ENCODE results near the gene MAP2K2.

DNA sequence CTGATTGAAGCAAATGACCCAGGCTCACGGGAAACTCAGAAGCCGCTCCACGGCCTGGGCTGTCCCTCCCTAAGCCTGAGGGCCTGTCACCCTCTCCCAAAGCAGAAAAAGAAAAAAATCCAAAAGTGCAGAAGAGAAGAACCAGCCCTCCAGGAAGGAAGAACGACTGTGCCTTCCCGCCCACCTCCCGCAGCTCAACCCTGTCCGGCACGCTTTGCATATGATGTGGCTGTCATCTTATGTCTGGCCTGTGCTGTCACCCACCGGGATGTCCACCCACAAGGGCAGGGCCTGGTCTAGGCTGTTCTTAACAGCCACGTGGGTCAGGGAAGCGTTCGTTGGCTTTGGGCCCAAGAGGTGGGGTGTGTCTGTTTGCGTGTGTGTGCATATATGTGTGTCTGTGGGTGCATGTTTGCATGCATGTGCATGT, 70.9 kb downstream of the MAP2K2 start:
- TF ChIP-seq, protein P1, sequence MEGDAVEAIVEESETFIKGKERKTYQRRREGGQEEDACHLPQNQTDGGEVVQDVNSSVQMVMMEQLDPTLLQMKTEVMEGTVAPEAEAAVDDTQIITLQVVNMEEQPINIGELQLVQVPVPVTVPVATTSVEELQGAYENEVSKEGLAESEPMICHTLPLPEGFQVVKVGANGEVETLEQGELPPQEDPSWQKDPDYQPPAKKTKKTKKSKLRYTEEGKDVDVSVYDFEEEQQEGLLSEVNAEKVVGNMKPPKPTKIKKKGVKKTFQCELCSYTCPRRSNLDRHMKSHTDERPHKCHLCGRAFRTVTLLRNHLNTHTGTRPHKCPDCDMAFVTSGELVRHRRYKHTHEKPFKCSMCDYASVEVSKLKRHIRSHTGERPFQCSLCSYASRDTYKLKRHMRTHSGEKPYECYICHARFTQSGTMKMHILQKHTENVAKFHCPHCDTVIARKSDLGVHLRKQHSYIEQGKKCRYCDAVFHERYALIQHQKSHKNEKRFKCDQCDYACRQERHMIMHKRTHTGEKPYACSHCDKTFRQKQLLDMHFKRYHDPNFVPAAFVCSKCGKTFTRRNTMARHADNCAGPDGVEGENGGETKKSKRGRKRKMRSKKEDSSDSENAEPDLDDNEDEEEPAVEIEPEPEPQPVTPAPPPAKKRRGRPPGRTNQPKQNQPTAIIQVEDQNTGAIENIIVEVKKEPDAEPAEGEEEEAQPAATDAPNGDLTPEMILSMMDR (IDR thresholded peaks at IDR 0.05 in 4 of 5, conservative IDR thresholded peaks at IDR 0.05 in 1 of 5): no peak
- TF ChIP-seq POLR2A (IDR thresholded peaks at IDR 0.05): no peak
